ENCODE measurements around the gene TMEM95.

TMEM95 gene

DNA sequence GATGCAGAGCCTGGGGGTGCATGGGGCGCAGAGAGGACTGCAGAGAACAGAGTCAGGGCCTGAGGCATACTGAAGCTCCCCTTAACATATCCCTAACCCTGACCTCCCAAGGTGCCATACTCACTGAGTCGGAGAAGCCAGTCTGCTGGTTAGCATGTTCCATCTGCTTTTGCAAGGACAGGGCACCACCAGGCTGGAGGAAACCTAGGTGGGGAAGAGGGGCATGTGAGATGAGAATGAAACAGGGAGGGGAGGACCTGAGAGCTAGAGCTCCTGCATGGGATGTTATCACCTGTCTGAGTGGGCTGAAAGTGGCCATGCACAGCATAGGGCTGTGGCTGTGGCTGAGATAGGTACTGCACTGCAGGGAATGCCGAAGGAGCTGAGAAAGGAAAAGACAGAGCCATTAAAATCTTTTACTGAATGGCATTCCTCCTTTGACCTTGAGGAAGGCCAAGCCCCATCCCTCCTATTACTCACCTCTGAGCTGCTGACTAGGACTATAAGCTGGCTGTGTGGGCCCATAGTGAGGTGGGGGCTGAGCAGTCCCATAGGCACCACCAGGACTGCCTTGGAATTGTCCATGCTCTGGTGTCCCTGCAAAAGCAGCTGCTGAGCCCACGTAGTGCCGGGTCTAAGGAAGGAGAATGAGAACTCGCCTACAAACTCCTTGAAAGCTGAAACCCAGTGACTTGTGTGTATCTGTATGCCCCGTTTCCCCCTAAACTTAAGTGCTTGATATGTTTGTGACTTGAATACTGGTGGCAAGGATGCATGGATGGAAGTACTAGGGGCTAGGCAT is 41.7 kb upstream of the TMEM95 start (continued):
- TF ChIP-seq, protein P1, sequence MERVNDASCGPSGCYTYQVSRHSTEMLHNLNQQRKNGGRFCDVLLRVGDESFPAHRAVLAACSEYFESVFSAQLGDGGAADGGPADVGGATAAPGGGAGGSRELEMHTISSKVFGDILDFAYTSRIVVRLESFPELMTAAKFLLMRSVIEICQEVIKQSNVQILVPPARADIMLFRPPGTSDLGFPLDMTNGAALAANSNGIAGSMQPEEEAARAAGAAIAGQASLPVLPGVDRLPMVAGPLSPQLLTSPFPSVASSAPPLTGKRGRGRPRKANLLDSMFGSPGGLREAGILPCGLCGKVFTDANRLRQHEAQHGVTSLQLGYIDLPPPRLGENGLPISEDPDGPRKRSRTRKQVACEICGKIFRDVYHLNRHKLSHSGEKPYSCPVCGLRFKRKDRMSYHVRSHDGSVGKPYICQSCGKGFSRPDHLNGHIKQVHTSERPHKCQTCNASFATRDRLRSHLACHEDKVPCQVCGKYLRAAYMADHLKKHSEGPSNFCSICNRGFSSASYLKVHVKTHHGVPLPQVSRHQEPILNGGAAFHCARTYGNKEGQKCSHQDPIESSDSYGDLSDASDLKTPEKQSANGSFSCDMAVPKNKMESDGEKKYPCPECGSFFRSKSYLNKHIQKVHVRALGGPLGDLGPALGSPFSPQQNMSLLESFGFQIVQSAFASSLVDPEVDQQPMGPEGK (tag by site-specific recombination; IDR thresholded peaks at IDR 0.05), result peak; percentile 19; the same call in 1 of the 2 replicates
- TF ChIP-seq, protein P2, sequence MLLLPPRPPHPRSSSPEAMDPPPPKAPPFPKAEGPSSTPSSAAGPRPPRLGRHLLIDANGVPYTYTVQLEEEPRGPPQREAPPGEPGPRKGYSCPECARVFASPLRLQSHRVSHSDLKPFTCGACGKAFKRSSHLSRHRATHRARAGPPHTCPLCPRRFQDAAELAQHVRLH (tag by site-specific recombination; IDR thresholded peaks at IDR 0.05), result no peak
- TF ChIP-seq ZNF121 (tag by site-specific recombination; IDR thresholded peaks at IDR 0.05), result no peak
- TF ChIP-seq ZNF560 (tag by site-specific recombination; IDR thresholded peaks at IDR 0.05; ENCODE audit: borderline replicate concordance), result no peak
- TF ChIP-seq ZNF132 (tag by site-specific recombination; IDR thresholded peaks at IDR 0.05; ENCODE audit: borderline replicate concordance), result no peak
- 0 out of 2 replicates have a peak, but pooled peaks have one; percentile 36 for TF ChIP-seq IKZF3 (tag by site-specific recombination; IDR thresholded peaks at IDR 0.05)

- peaks cover 19% of the 10 kb centered on the region for H3K4me1 ChIP-seq (ENCODE audit: control insufficient read depth, insufficient read depth, low read length)
- peaks cover 46 to 82% of the 10 kb centered on the region in 2 experiments for H3K36me3 ChIP-seq (ENCODE audit: control insufficient read depth in 2 of 2, insufficient read depth in 1 of 2, low read length in 2 of 2)
- ChIA-PET POLR2A (interaction anchor here (0.6 to 4.1 kb wide), 12 partner anchors 8 to 123 kb away, joined by 3 to 42 read pairs (median 4); partner anchors contain the start of genes ACADVL, DLG4, DVL2 and GABARAP), CTCF (interaction anchor here (0.6 to 4.1 kb wide), 11 partner anchors 8 to 1908 kb away, joined by 3 to 22 read pairs (median 5); partner anchors contain the start of genes ACADVL, DLG4 and NEURL4)
- H3K4me3 ChIP-seq (ENCODE audit: low read depth, low read length), result peak overlapping the region; percentile 87
- no peak for TF ChIP-seq BCL11A (tag by site-specific recombination; IDR thresholded peaks at IDR 0.05; ENCODE audit: low read depth)
- peak; percentile 82 for TF ChIP-seq ZNF366 (tag by site-specific recombination; conservative IDR thresholded peaks at IDR 0.05)
- TF ChIP-seq, protein P3, sequence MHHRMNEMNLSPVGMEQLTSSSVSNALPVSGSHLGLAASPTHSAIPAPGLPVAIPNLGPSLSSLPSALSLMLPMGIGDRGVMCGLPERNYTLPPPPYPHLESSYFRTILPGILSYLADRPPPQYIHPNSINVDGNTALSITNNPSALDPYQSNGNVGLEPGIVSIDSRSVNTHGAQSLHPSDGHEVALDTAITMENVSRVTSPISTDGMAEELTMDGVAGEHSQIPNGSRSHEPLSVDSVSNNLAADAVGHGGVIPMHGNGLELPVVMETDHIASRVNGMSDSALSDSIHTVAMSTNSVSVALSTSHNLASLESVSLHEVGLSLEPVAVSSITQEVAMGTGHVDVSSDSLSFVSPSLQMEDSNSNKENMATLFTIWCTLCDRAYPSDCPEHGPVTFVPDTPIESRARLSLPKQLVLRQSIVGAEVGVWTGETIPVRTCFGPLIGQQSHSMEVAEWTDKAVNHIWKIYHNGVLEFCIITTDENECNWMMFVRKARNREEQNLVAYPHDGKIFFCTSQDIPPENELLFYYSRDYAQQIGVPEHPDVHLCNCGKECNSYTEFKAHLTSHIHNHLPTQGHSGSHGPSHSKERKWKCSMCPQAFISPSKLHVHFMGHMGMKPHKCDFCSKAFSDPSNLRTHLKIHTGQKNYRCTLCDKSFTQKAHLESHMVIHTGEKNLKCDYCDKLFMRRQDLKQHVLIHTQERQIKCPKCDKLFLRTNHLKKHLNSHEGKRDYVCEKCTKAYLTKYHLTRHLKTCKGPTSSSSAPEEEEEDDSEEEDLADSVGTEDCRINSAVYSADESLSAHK (tag by site-specific recombination; IDR thresholded peaks at IDR 0.05), result peak; percentile 76
- peak; percentile 95 for TF ChIP-seq PRDM1 (tag by site-specific recombination; IDR thresholded peaks at IDR 0.05)
- TF ChIP-seq, protein P4, sequence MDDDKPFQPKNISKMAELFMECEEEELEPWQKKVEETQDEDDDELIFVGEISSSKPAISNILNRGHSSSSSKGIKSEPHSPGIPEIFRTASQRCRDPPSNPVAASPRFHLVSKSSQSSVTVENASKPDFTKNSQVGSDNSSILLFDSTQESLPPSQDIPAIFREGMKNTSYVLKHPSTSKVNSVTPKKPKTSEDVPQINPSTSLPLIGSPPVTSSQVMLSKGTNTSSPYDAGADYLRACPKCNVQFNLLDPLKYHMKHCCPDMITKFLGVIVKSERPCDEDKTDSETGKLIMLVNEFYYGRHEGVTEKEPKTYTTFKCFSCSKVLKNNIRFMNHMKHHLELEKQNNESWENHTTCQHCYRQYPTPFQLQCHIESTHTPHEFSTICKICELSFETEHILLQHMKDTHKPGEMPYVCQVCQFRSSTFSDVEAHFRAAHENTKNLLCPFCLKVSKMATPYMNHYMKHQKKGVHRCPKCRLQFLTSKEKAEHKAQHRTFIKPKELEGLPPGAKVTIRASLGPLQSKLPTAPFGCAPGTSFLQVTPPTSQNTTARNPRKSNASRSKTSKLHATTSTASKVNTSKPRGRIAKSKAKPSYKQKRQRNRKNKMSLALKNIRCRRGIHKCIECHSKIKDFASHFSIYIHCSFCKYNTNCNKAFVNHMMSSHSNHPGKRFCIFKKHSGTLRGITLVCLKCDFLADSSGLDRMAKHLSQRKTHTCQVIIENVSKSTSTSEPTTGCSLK (tag by site-specific recombination; IDR thresholded peaks at IDR 0.05), result no peak
- TF ChIP-seq MYNN (tag by site-specific recombination; IDR thresholded peaks at IDR 0.05; ENCODE audit: borderline replicate concordance), result no peak
- TF ChIP-seq ZBTB17 (tag by site-specific recombination; IDR thresholded peaks at IDR 0.05), result peak; percentile 86
- TF ChIP-seq ZNF394 (tag by site-specific recombination; IDR thresholded peaks at IDR 0.05; ENCODE audit: borderline replicate concordance), result peak; percentile 79
- peak overlapping the region; percentile 98 for H3K27ac ChIP-seq (ENCODE audit: extremely low read depth, low read depth, low read length)
- no peaks in the 10 kb centered on the region for H3K9me3 ChIP-seq (ENCODE audit: control insufficient read depth, insufficient read depth, low read depth, low read length)
These were observed 40.9 kb upstream of the TMEM95 start for GRCh38 chr17:7313890-7314718.
